ENCODE results near the gene ZNF398. TPM values are rescaled to one million over a fixed set of nuclear protein-coding genes. Genes with fewer than 3 reads are reported as not detected.

ZNF398 gene

Small RNA genes within 50 kb of the gene (small RNA-seq; reads per million reads assigned to genes)
- not detected for gene AC004890.1
- gene RN7SL521P: not detected

Data from skeletal muscle satellite cell (primary cell).